H1 (cell line): Measurements from ENCODE around the gene DHRS12. TPM values are rescaled to one million over a fixed set of nuclear protein-coding genes. Genes with fewer than 3 reads are reported as not detected.

Source experiments
- CHD1 ChIP-seq: IDR thresholded peaks from 2 replicates; pipeline ENCODE4 v1.6.1; 2012; ENCODE audit warnings: low read depth, low read length, improper control_type of control experiment
- EGR1 ChIP-seq: IDR thresholded peaks from 2 replicates; pipeline ENCODE4 v1.6.1; 2011; ENCODE audit warnings: low read depth, low read length, borderline replicate concordance
- EP300 ChIP-seq, 2 experiments: IDR thresholded peaks; 1 replicate in 1 of 2; 2 replicates in 1 of 2; pipeline ENCODE4 v1.6.1; 2011 to 2012; ENCODE audit warnings: low read depth in 2 of 2, low read length in 2 of 2, mild to moderate bottlenecking in 2 of 2, borderline replicate concordance in 1 of 2, inconsistent platforms in 1 of 2, moderate library complexity in 1 of 2
- HDAC2 ChIP-seq, 2 experiments: fragments of 300-600 bp in 1 of 2; sonication (generic) in 1 of 2; IDR thresholded peaks; 2 replicates each; pipeline ENCODE4 v1.6.1; 2011 to 2012; ENCODE audit warnings: low read depth in 2 of 2, low read length in 2 of 2, mild to moderate bottlenecking in 2 of 2, moderate library complexity in 2 of 2, borderline replicate concordance in 1 of 2, inconsistent platforms in 1 of 2
- HDAC6 ChIP-seq: IDR thresholded peaks from one replicate; pipeline ENCODE4 v1.7.1; 2012; ENCODE audit warnings: low read depth, mild to moderate bottlenecking, inconsistent platforms, low read length, moderate library complexity
- JUN ChIP-seq: IDR thresholded peaks from 2 replicates; pipeline ENCODE4 v1.6.1; 2011; ENCODE audit warnings: low read depth, mild to moderate bottlenecking, improper control_type of control experiment, low read length
- NANOG ChIP-seq: IDR thresholded peaks from 2 replicates; pipeline ENCODE4 v1.6.1; 2011; ENCODE audit warnings: low read length, low read depth, mild to moderate bottlenecking, inconsistent platforms; ENCODE audit not compliant: insufficient read depth, poor library complexity, severe bottlenecking
- PHF8 ChIP-seq: fragments of 200-600 bp; sonication (generic); conservative IDR thresholded peaks from 2 replicates; pipeline ENCODE4 v1.7.1; 2012; ENCODE audit warnings: low read depth, mild to moderate bottlenecking, inconsistent platforms, low read length, moderate library complexity
- RNF2 ChIP-seq: fragments of 200-900, 300-1000 bp; sonication (generic); IDR thresholded peaks from 2 replicates; pipeline ENCODE4 v1.7.1; 2016; ENCODE audit warnings: borderline replicate concordance, low read depth, mild to moderate bottlenecking, antibody characterized with exemption, low read length; ENCODE audit not compliant: poor library complexity, severe bottlenecking; ENCODE audit errors: missing control alignments
- SRF ChIP-seq: IDR thresholded peaks from 2 replicates; pipeline ENCODE4 v1.6.1; 2011; ENCODE audit warnings: mild to moderate bottlenecking, low read depth, low read length, moderate library complexity
- TAF7 ChIP-seq: optimal IDR thresholded peaks from 2 replicates; pipeline ENCODE3; 2011; ENCODE audit warnings: low read depth, mild to moderate bottlenecking, inconsistent platforms, low read length, moderate library complexity, borderline replicate concordance
- polyA plus RNA-seq, 7 experiments: library from polyadenylated mRNA; depleted of rRNA in 3 of 7; stranded (reverse) in 5 of 7; unstranded in 2 of 7; fragments of >200 nt in 5 of 7; fragments of 200-250 nt in 2 of 7; gene quantifications; 1 replicate in 5 of 7; 2 replicates in 1 of 7; 4 replicates in 1 of 7; pipeline versions ENCODE4 v1.2.1 to v1.2.3, GENCODE V29; 2011 to 2013; ENCODE audit warnings: missing spikeins in 2 of 7, mixed read lengths in 2 of 7
- total RNA-seq: library from RNA; stranded (reverse); fragmentation: NEBNext Ultra II Directional; extraction: Animal tissue kit (Norgen Biotek cat#: 25700); gene quantifications from 2 replicates; pipeline ENCODE4 v1.2.1, GENCODE V29; 2021
- TF ChIP-seq, protein P1 (sequence below), 3 experiments: IDR thresholded peaks; 1 replicate in 2 of 3; 2 replicates in 1 of 3; pipeline versions ENCODE4 v1.5.1 to v1.6.1; 2011; ENCODE audit warnings: low read length in 3 of 3, mild to moderate bottlenecking in 3 of 3, inconsistent platforms in 2 of 3, low read depth in 1 of 3, moderate library complexity in 1 of 3; ENCODE audit not compliant: insufficient read depth in 1 of 3; ENCODE audit errors: control extremely low read depth in 1 of 3
- TF ChIP-seq, protein P2 (sequence below): IDR thresholded peaks from 2 replicates; pipeline ENCODE4 v1.6.1; 2012; ENCODE audit warnings: low read length, inconsistent platforms

DHRS12 gene
- total and polyA plus RNA-seq, 2 of the 8 experiments (the other 6 are each of a cell fraction or from before 2014, with no cell fraction given) = 8.7 TPM

DNA sequence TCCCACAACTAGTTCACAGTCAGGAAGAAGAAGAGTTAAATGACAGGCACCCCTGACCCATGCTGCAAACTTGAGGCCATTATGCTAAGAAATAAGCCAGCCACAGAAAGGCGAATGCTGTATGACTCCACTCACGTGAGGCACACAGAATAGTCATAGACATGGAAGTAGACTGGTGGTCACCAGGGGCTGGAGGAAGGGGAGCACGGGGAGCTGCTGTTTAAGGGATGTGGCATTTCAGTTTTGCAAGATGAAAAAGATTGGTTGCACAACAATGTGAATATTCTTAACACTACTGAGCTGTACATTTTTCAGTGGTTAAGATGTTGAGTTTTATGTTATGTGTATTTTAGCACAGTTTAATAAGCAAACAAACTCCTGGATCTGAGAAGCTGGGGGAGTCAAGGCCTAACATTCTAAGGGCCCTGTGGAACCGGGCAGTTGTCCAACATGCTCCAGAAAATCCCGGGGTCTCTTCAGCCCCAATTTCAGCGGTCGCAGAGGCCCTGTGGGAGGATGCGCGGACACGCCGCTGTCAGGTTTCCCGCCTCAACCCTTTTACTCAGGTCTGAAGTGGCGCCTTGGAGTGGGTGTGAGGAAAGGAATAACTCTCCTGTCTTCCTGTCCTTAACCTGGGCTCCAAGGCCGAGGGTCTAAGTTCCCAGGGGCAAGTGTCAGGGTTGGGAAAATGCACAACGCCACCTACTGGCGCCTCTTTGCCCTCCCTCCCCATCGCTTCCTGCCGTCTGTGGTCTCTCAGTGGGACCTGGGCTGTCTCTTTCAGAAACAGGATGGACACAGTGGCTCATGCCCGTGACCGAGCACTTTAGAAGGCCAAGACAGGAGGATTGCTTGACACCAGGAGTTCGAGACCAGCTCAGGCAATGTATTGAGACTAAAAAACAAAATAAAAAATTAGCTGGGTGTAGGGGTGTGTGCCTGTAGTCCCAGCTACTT is 45.5 kb upstream of the DHRS12 start (continued):
- TF ChIP-seq, protein P1, sequence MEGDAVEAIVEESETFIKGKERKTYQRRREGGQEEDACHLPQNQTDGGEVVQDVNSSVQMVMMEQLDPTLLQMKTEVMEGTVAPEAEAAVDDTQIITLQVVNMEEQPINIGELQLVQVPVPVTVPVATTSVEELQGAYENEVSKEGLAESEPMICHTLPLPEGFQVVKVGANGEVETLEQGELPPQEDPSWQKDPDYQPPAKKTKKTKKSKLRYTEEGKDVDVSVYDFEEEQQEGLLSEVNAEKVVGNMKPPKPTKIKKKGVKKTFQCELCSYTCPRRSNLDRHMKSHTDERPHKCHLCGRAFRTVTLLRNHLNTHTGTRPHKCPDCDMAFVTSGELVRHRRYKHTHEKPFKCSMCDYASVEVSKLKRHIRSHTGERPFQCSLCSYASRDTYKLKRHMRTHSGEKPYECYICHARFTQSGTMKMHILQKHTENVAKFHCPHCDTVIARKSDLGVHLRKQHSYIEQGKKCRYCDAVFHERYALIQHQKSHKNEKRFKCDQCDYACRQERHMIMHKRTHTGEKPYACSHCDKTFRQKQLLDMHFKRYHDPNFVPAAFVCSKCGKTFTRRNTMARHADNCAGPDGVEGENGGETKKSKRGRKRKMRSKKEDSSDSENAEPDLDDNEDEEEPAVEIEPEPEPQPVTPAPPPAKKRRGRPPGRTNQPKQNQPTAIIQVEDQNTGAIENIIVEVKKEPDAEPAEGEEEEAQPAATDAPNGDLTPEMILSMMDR (IDR thresholded peaks at IDR 0.05; ENCODE audit: control extremely low read depth in 1 of 3, insufficient read depth in 1 of 3, low read depth in 1 of 3, low read length in 3 of 3) = peak; percentile 80 to 99 (median 97)
- TF ChIP-seq EP300 (IDR thresholded peaks at IDR 0.05; ENCODE audit: borderline replicate concordance in 1 of 2, low read depth in 2 of 2, low read length in 2 of 2) (no peak), CHD1 (no peak), EGR1 (no peak), TAF7 (no peak), RNF2 (no peak), SRF (no peak), PHF8 (no peak), HDAC2 (IDR thresholded peaks at IDR 0.05; ENCODE audit: borderline replicate concordance in 1 of 2, low read depth in 2 of 2, low read length in 2 of 2) (0 out of 4 replicates have a peak, but pooled peaks of 1 of the 2 experiments have one; percentile 30), JUN (no peak), NANOG (no peak), HDAC6 (no peak)
- TF ChIP-seq, protein P2, sequence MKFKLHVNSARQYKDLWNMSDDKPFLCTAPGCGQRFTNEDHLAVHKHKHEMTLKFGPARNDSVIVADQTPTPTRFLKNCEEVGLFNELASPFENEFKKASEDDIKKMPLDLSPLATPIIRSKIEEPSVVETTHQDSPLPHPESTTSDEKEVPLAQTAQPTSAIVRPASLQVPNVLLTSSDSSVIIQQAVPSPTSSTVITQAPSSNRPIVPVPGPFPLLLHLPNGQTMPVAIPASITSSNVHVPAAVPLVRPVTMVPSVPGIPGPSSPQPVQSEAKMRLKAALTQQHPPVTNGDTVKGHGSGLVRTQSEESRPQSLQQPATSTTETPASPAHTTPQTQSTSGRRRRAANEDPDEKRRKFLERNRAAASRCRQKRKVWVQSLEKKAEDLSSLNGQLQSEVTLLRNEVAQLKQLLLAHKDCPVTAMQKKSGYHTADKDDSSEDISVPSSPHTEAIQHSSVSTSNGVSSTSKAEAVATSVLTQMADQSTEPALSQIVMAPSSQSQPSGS = no peak
